PC-9 (cell line): ENCODE data around the gene GGNBP2. TPM values are rescaled to one million over a fixed set of nuclear protein-coding genes. Genes with fewer than 3 reads are reported as not detected.
A peak's percentile ranks its signal among the peaks of the same experiment; 100 is the strongest.

ENCODE experiments used
- BruUV-seq: library from RNA; stranded (reverse); fragments of 400-500 nt; replicated peaks from 2 replicates; lab custom pipeline; 2021; lab: Mats Ljungman, UMichigan
- CTCF ChIA-PET: fragments of 300-600 bp; sonication (Branson Sonifier 250); formaldehyde crosslinking; loops from one replicate; lab custom pipeline; 2022; ENCODE audit warnings: antibody characterized with exemption; lab: Charles Lee
- POLR2A ChIA-PET: fragments of 300-600 bp; sonication (Branson Sonifier 250); formaldehyde crosslinking; loops from one replicate; lab custom pipeline; 2022; ENCODE audit warnings: antibody characterized with exemption; ENCODE audit not compliant: unreplicated experiment; lab: Charles Lee
- DNase-seq, 2 experiments: peaks; one replicate each; pipeline versions ENCODE4 v3.0.0 to v3.0.0-alpha.2; 2015 to 2022; ENCODE audit warnings: mixed read lengths in 1 of 2
- H2AFZ ChIP-seq: fragments of 200-600 bp; sonication (generic); 2 replicates; pipeline ENCODE4 v1.8.1; 2017; ENCODE audit warnings: antibody characterized with exemption
- H3F3A ChIP-seq: fragments of 200-600 bp; sonication (generic); 2 replicates; pipeline ENCODE4 v1.8.1; 2017; ENCODE audit warnings: antibody characterized with exemption, mild to moderate bottlenecking, low read depth; ENCODE audit not compliant: insufficient read depth
- H3K27ac ChIP-seq: fragments of 200-600 bp; sonication (generic); 2 replicates; pipeline ENCODE4 v1.6.1; 2016; ENCODE audit warnings: mixed run types
- H3K27me3 ChIP-seq: fragments of 200-600 bp; sonication (generic); 2 replicates; pipeline ENCODE4 v1.6.1; 2016; ENCODE audit warnings: low read depth, mixed run types; ENCODE audit not compliant: insufficient read depth
- H3K36me3 ChIP-seq: fragments of 200-600 bp; sonication (generic); 2 replicates; pipeline ENCODE4 v1.6.1; 2016; ENCODE audit warnings: low read depth, mixed run types
- H3K4me1 ChIP-seq: fragments of 200-600 bp; sonication (generic); replicated peaks from 2 replicates; pipeline ENCODE4 v1.6.1; 2016; ENCODE audit warnings: mixed run types; ENCODE audit not compliant: insufficient read depth
- H3K4me2 ChIP-seq: fragments of 200-600 bp; sonication (generic); 2 replicates; pipeline ENCODE4 v1.6.1; 2017; ENCODE audit warnings: mixed run types
- H3K4me3 ChIP-seq: fragments of 200-600 bp; sonication (generic); 2 replicates; pipeline ENCODE4 v1.6.1; 2016; ENCODE audit warnings: mixed run types
- H3K79me2 ChIP-seq: fragments of 200-600 bp; sonication (generic); 2 replicates; pipeline ENCODE4 v1.6.1; 2017; ENCODE audit warnings: low read depth, mixed run types
- H3K9me2 ChIP-seq: fragments of 200-600 bp; sonication (generic); 2 replicates; pipeline ENCODE4 v1.8.1; 2017; ENCODE audit warnings: mild to moderate bottlenecking; ENCODE audit not compliant: insufficient read depth
- H3K9me3 ChIP-seq: fragments of 200-600 bp; sonication (generic); 2 replicates; pipeline ENCODE4 v1.8.1; 2016; ENCODE audit warnings: low read depth; ENCODE audit not compliant: insufficient read depth
- H4K20me1 ChIP-seq: fragments of 200-600 bp; sonication (generic); 2 replicates; pipeline ENCODE4 v1.8.1; 2017; ENCODE audit not compliant: insufficient read depth
- CTCF ChIP-seq: fragments of 200-600 bp; sonication (generic); conservative IDR thresholded peaks from 2 replicates; pipeline ENCODE4 v1.6.1; 2017; ENCODE audit warnings: mixed run types, antibody characterized with exemption, mild to moderate bottlenecking, moderate library complexity
- EZH2 ChIP-seq: fragments of 200-600 bp; sonication (generic); IDR thresholded peaks from 2 replicates; pipeline ENCODE4 v1.8.0; 2017; ENCODE audit warnings: antibody characterized with exemption, low read depth
- intact Hi-C: fragments of 100-400 bp; cut with micrococcal nuclease; formaldehyde crosslinking; loops from one replicate; pipeline ENCODE4 v1.10.0; 2022; ENCODE audit not compliant: unreplicated experiment
- total RNA-seq: library from RNA; stranded (reverse); gene quantifications from 2 replicates; pipeline ENCODE4 v1.2.3, GENCODE V29; 2021

GGNBP2 gene
- total RNA-seq, 1 experiment from 2014 or later: 51.4 TPM

GRCh38 chr17:36591434-36592315 is 47.0 kb downstream of the GGNBP2 start, which contains the start of gene DHRS11:
Gene DHRS11 (plus strand): TSS chr17:36591879. CDS start chr17:36592010, 131 bp downstream.
- Histone ChIP-seq H3K4me3 (peak within 1 kb of the TSS; percentile 84), H3K9me2 (no peaks in the 10 kb centered on the region), H3K27me3 (no peaks in the 10 kb centered on the region), H4K20me1 (no peaks in the 10 kb centered on the region), H2AFZ (peak within 1 kb of the TSS; percentile 76), H3K36me3 (0 out of 2 replicates have a peak, but pooled peaks cover 8% of the 10 kb centered on the region), H3K4me2 (peak within 1 kb of the TSS; percentile 86), H3K79me2 (peaks cover 8% of the 10 kb centered on the region; the same call in 1 of the 2 replicates), H3K27ac (no peak within 1 kb of the TSS; the same call in 1 of the 2 replicates), H3K4me1 (peaks cover 17% of the 10 kb centered on the region), H3F3A (peaks cover 24% of the 10 kb centered on the region), H3K9me3 (no peaks in the 10 kb centered on the region)
- peak; percentile 53 to 80 for DNase-seq
- intact Hi-C loops: no loop called here
- CTCF ChIA-PET: interaction anchor here (0.6 to 0.7 kb wide), 2 partner anchors 30 to 978 kb away, joined by 3 to 4 read pairs; no protein-coding TSS in a partner anchor
- TF ChIP-seq EZH2 (no peak), CTCF (no peak)
- POLR2A ChIA-PET: interaction anchor here (0.8 to 1.1 kb wide), 2 partner anchors 9 to 48 kb away, joined by 3 read pairs; partner anchors contain the start of gene MRM1
- BruUV-seq: TSS peak; percentile 19

DNA sequence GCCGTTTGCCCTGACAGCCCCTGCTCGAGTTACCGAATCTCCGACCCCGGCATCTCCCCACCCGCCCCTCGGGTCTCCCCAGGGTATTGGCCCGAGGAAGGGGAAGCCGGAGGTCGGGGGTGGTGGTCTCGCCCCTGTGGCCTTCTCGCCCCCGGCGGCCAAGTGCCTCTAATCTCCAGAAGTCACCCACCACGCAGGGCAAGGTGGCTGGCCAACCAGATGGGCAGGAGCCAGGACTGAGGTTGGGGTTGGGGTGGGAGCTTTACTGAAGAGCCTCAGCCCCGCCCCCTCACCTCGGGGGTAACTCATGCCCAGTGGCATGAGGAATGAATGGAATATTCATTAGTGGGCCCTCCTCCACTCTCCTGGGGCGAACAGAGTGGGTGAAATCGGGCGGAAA is 47.6 kb downstream of the GGNBP2 start:
- H3K9me3 ChIP-seq: no peaks in the 10 kb centered on the region
- peaks cover 24% of the 10 kb centered on the region for H3F3A ChIP-seq
- peaks cover 17% of the 10 kb centered on the region for H3K4me1 ChIP-seq
- no peak overlapping the region; the same call in 1 of the 2 replicates for H3K27ac ChIP-seq
- H3K79me2 ChIP-seq: peaks cover 8% of the 10 kb centered on the region; the same call in 1 of the 2 replicates
- no peaks in the 10 kb centered on the region for H4K20me1 ChIP-seq
- no peaks in the 10 kb centered on the region for H3K9me2 ChIP-seq
- peak overlapping the region; percentile 76 for H2AFZ ChIP-seq
- peak overlapping the region; percentile 86 for H3K4me2 ChIP-seq
- intact Hi-C loops: no loop called here
- BruUV-seq: no TSS peak
- peak; percentile 47 to 51 for DNase-seq
- ChIA-PET CTCF (interaction anchor here (0.5 to 0.7 kb wide), 4 partner anchors 30 to 977 kb away, joined by 3 to 7 read pairs (median 4); no protein-coding TSS in a partner anchor), POLR2A (interaction anchor here (0.7 to 1.1 kb wide), 3 partner anchors 9 to 1053 kb away, joined by 3 read pairs; partner anchors contain the start of gene MRM1)
- H3K4me3 ChIP-seq: peak overlapping the region; percentile 84
- TF ChIP-seq CTCF: no peak
- no peak for TF ChIP-seq EZH2
- 0 out of 2 replicates have a peak, but pooled peaks cover 3% of the 10 kb centered on the region for H3K36me3 ChIP-seq
- no peaks in the 10 kb centered on the region for H3K27me3 ChIP-seq

GRCh38 chr17:36592716-36593321 is 48.1 kb downstream of the GGNBP2 start:
- Histone ChIP-seq H3K36me3 (no peaks in the 10 kb centered on the region), H3K27me3 (no peaks in the 10 kb centered on the region), H3K4me2 (peak overlapping the region; percentile 86), H4K20me1 (no peaks in the 10 kb centered on the region), H3K4me3 (peak overlapping the region; percentile 84), H3K4me1 (peaks cover 17% of the 10 kb centered on the region), H2AFZ (peak overlapping the region; percentile 76), H3K79me2 (peaks cover 8% of the 10 kb centered on the region; the same call in 1 of the 2 replicates), H3K27ac (no peak overlapping the region), H3F3A (peaks cover 24% of the 10 kb centered on the region), H3K9me2 (no peaks in the 10 kb centered on the region), H3K9me3 (no peaks in the 10 kb centered on the region)
- intact Hi-C loops: no loop called here
- TSS peak; percentile 34 for BruUV-seq
- CTCF ChIA-PET: interaction anchor here (0.5 to 0.7 kb wide), 3 partner anchors 29 to 45 kb away, joined by 3 to 7 read pairs (median 3); no protein-coding TSS in a partner anchor
- no peak for DNase-seq
- POLR2A ChIA-PET: interaction anchor here (0.7 to 1.1 kb wide), 4 partner anchors 8 to 1053 kb away, joined by 3 read pairs; partner anchors contain the start of gene MRM1
- TF ChIP-seq EZH2 (no peak), CTCF (no peak)
